GM23338 (cell line): ENCODE results near the gene FANCL. TPM values are rescaled to one million over a fixed set of nuclear protein-coding genes. Genes with fewer than 3 reads are reported as not detected.

Source experiments
- ATAC-seq: fragments of 200-7000 bp; cut with Tn5 transposase; 3 replicates; pipeline ENCODE4 v1.9.1; 2020
- DNase-seq: peaks from one replicate; pipeline ENCODE4 v3.0.0-alpha.2; 2015; ENCODE audit warnings: low spot score
- H2AFZ ChIP-seq: fragments of 200-600 bp; sonication (generic); 2 replicates; pipeline ENCODE4 v1.8.0; 2016; ENCODE audit warnings: antibody characterized with exemption, mild to moderate bottlenecking, moderate library complexity
- H3F3A ChIP-seq: fragments of 200-600 bp; sonication (generic); replicated peaks from 2 replicates; pipeline ENCODE4 v1.8.0; 2017; ENCODE audit warnings: antibody characterized with exemption, mixed run types, low read depth
- H3K27ac ChIP-seq: fragments of 200-600 bp; sonication (generic); 2 replicates; pipeline ENCODE4 v1.6.1; 2016; ENCODE audit warnings: low read depth
- H3K27me3 ChIP-seq: fragments of 200-600 bp; sonication (generic); 2 replicates; pipeline ENCODE4 v1.8.0; 2016; ENCODE audit warnings: mild to moderate bottlenecking, mixed run types, moderate library complexity; ENCODE audit not compliant: insufficient read depth
- H3K36me3 ChIP-seq: fragments of 200-600 bp; sonication (generic); 2 replicates; pipeline ENCODE4 v1.8.0; 2016; ENCODE audit warnings: mild to moderate bottlenecking; ENCODE audit not compliant: insufficient read depth
- H3K4me1 ChIP-seq: fragments of 200-600 bp; sonication (generic); 2 replicates; pipeline ENCODE4 v1.8.0; 2016; ENCODE audit warnings: mild to moderate bottlenecking, moderate library complexity; ENCODE audit not compliant: insufficient read depth
- H3K4me2 ChIP-seq: fragments of 200-600 bp; sonication (generic); 2 replicates; pipeline ENCODE4 v1.7.1; 2017; ENCODE audit warnings: mixed run types
- H3K4me3 ChIP-seq: fragments of 200-600 bp; sonication (generic); 2 replicates; pipeline ENCODE4 v1.6.1; 2016; ENCODE audit warnings: mixed run types
- H3K79me2 ChIP-seq: fragments of 200-600 bp; sonication (generic); replicated peaks from 2 replicates; pipeline ENCODE4 v1.8.0; 2017; ENCODE audit warnings: mild to moderate bottlenecking; ENCODE audit not compliant: insufficient read depth
- H3K9me2 ChIP-seq: fragments of 200-600 bp; sonication (generic); 2 replicates; pipeline ENCODE4 v1.8.0; 2017; ENCODE audit not compliant: insufficient read depth
- H4K20me1 ChIP-seq: fragments of 200-600 bp; sonication (generic); replicated peaks from 2 replicates; pipeline ENCODE4 v1.8.0; 2017; ENCODE audit warnings: mild to moderate bottlenecking; ENCODE audit not compliant: insufficient read depth
- H3K27ac Mint-ChIP-seq: 2 replicates; pipeline ENCODE4 v1.8.0; 2020; ENCODE audit warnings: inconsistent platforms, mild to moderate bottlenecking, moderate library complexity, mixed read lengths
- H3K27me3 Mint-ChIP-seq: 3 replicates; pipeline ENCODE4 v1.8.0; 2022; ENCODE audit warnings: low read depth, mild to moderate bottlenecking, moderate library complexity, mixed read lengths, inconsistent platforms; ENCODE audit not compliant: insufficient read depth, poor library complexity
- H3K36me3 Mint-ChIP-seq: 3 replicates; pipeline ENCODE4 v1.8.0; 2021; ENCODE audit warnings: low read depth, mild to moderate bottlenecking, inconsistent platforms, moderate library complexity, mixed read lengths
- H3K4me1 Mint-ChIP-seq: 3 replicates; pipeline ENCODE4 v1.8.0; 2020; ENCODE audit warnings: mild to moderate bottlenecking, inconsistent platforms, mixed read lengths
- H3K4me3 Mint-ChIP-seq: 3 replicates; pipeline ENCODE4 v1.8.0; 2021; ENCODE audit warnings: moderate library complexity, mild to moderate bottlenecking, inconsistent platforms, mixed read lengths
- H3K9me3 Mint-ChIP-seq: 3 replicates; pipeline ENCODE4 v1.8.0; 2020; ENCODE audit warnings: moderate library complexity, mild to moderate bottlenecking, inconsistent platforms, mixed read lengths
- CREB1 ChIP-seq: fragments of 250-450 bp; sonication (Bioruptor Pico); IDR thresholded peaks from 2 replicates; pipeline ENCODE4 v1.5.0; 2020; ENCODE audit warnings: low read depth, mild to moderate bottlenecking, moderate library complexity
- CTCF ChIP-seq, 2 experiments: fragments of 200-600 bp in 1 of 2; sonication (generic) in 1 of 2; conservative IDR thresholded peaks; 2 replicates each; pipeline versions ENCODE4 v1.5.1 to v1.6.1; 2016 to 2017; ENCODE audit warnings: antibody characterized with exemption in 2 of 2, low read depth in 2 of 2, mild to moderate bottlenecking in 2 of 2, moderate library complexity in 1 of 2
- ETS1 ChIP-seq: IDR thresholded peaks from 2 replicates; pipeline ENCODE4 v1.6.1; 2016; ENCODE audit warnings: antibody characterized with exemption
- NANOG ChIP-seq: IDR thresholded peaks from 2 replicates; pipeline ENCODE4 v1.6.1; 2016; ENCODE audit warnings: antibody characterized with exemption, borderline replicate concordance
- POLR2AphosphoS5 ChIP-seq: IDR thresholded peaks from 2 replicates; pipeline ENCODE4 v1.6.1; 2016; ENCODE audit warnings: antibody characterized with exemption, low read depth
- REST ChIP-seq: IDR thresholded peaks from one replicate; pipeline ENCODE4 v1.6.1; 2018; ENCODE audit warnings: antibody characterized with exemption; ENCODE audit not compliant: unreplicated experiment
- STAT1 ChIP-seq: IDR thresholded peaks from one replicate; pipeline ENCODE4 v1.6.1; 2016; ENCODE audit warnings: antibody characterized with exemption; ENCODE audit not compliant: unreplicated experiment
- ZNF331 ChIP-seq: fragments of 250-450 bp; sonication (Bioruptor Pico); IDR thresholded peaks from 2 replicates; pipeline ENCODE4 v1.5.0; 2020; ENCODE audit warnings: low read depth, mild to moderate bottlenecking, moderate library complexity
- ZNF462 ChIP-seq: fragments of 250-450 bp; sonication (Bioruptor Pico); IDR thresholded peaks from 2 replicates; pipeline ENCODE4 v1.5.0; 2020; ENCODE audit warnings: mild to moderate bottlenecking, moderate library complexity
- polyA plus RNA-seq: library from polyadenylated mRNA; unstranded; fragments of >200 nt; fragmentation: Nextera tagmentation; extraction: Ambion mirVana; gene quantifications from 2 replicates; pipeline ENCODE4 v1.2.1, GENCODE V29; 2016
- total RNA-seq: library from RNA; depleted of rRNA; stranded (reverse); fragments of >200 nt; shearing (Covaris generic); gene quantifications from 2 replicates; pipeline ENCODE4 v1.2.3, GENCODE V29; 2014

Gene FANCL
- total and polyA plus RNA-seq, 2 experiments from 2014 or later = 90.4 to 97.8 TPM

- peaks cover 100% of the 10 kb centered on the region for H3K79me2 ChIP-seq
- no peak overlapping the region for H3K27ac ChIP-seq
- ATAC-seq (no peak), DNase-seq (no peak)
- H3K4me3 ChIP-seq = no peak overlapping the region
- TF ChIP-seq STAT1 = no peak
- no peak for TF ChIP-seq CTCF (conservative IDR thresholded peaks at IDR 0.05; ENCODE audit: low read depth in 2 of 2)
- TF ChIP-seq REST = no peak
- TF ChIP-seq ZNF331 (CRISPR knock-in tag) = no peak
- no peak for TF ChIP-seq ETS1
- no peak for TF ChIP-seq NANOG
- no peak for TF ChIP-seq ZNF462
- TF ChIP-seq CREB1 (CRISPR knock-in tag) = no peak
- TF ChIP-seq POLR2AphosphoS5 = no peak
- H3F3A ChIP-seq = no peaks in the 10 kb centered on the region
- no peaks in the 10 kb centered on the region for H3K9me3 Mint-ChIP-seq
- peak overlapping the region; percentile 18; the same call in 1 of the 3 replicates for H3K4me3 Mint-ChIP-seq
- no peaks in the 10 kb centered on the region for H3K27me3 ChIP-seq
- no peak overlapping the region for H2AFZ ChIP-seq
- no peaks in the 10 kb centered on the region for H3K36me3 ChIP-seq
- peak overlapping the region; percentile 86 for H3K27ac Mint-ChIP-seq
- H3K4me1 Mint-ChIP-seq = peaks cover 71% of the 10 kb centered on the region
- peak overlapping the region; percentile 93 for H3K4me2 ChIP-seq
- H3K36me3 Mint-ChIP-seq = no peaks in the 10 kb centered on the region
- H3K27me3 Mint-ChIP-seq = peaks cover 3% of the 10 kb centered on the region
- H3K9me2 ChIP-seq = no peaks in the 10 kb centered on the region
- no peaks in the 10 kb centered on the region for H4K20me1 ChIP-seq
- H3K4me1 ChIP-seq = peaks cover 71% of the 10 kb centered on the region
These were observed 6.0 kb downstream of the FANCL start for GRCh38 chr2:58235170-58235569.
